GM12864 (cell line): ENCODE measurements around the gene SLC25A18.

Experiments
- DNase-seq: peaks from one replicate; pipeline ENCODE4 v3.0.0-alpha.2; 2011; ENCODE audit warnings: low read depth
- H3K4me3 ChIP-seq: 2 replicates; pipeline ENCODE4 v1.5.1; 2011; ENCODE audit warnings: mild to moderate bottlenecking, low read depth, low read length, control low read depth
- CTCF ChIP-seq: IDR thresholded peaks from 2 replicates; pipeline ENCODE4 v1.5.1; 2011; ENCODE audit warnings: low read depth, mild to moderate bottlenecking, moderate library complexity, low read length, control low read depth, inconsistent platforms; ENCODE audit errors: missing control alignments

Gene SLC25A18

GRCh38 chr22:17537155-17537554 lies 26.1 kb upstream of the SLC25A18 start:
- TF ChIP-seq CTCF: no peak

GRCh38 chr22:17540481-17540880 lies 22.8 kb upstream of the SLC25A18 start:
- no peak overlapping the region for H3K4me3 ChIP-seq
- peak; percentile 23 for TF ChIP-seq CTCF
- DNase-seq: no peak

More at GRCh38 chr22:17537155-17537554, 26.1 kb upstream of the SLC25A18 start:
- H3K4me3 ChIP-seq: no peak overlapping the region
- DNase-seq: no peak

GRCh38 chr22:17541476-17541875 lies 21.8 kb upstream of the SLC25A18 start:
- DNase-seq: no peak
- no peak overlapping the region for H3K4me3 ChIP-seq
- TF ChIP-seq CTCF: no peak

GRCh38 chr22:17542452-17542851 lies 20.8 kb upstream of the SLC25A18 start:
- no peak for TF ChIP-seq CTCF
- no peak overlapping the region for H3K4me3 ChIP-seq

GRCh38 chr22:17548010-17548755 lies 15.1 kb upstream of the SLC25A18 start:
- TF ChIP-seq CTCF: no peak

More at GRCh38 chr22:17542452-17542851, 20.8 kb upstream of the SLC25A18 start:
- no peak for DNase-seq

GRCh38 chr22:17548756-17549035 lies 14.6 kb upstream of the SLC25A18 start:
- H3K4me3 ChIP-seq: no peak overlapping the region
- no peak for DNase-seq
- TF ChIP-seq CTCF: no peak

More at GRCh38 chr22:17548010-17548755, 15.1 kb upstream of the SLC25A18 start:
- DNase-seq: no peak
- no peak overlapping the region for H3K4me3 ChIP-seq

GRCh38 chr22:17549183-17549582 lies 14.1 kb upstream of the SLC25A18 start:
- TF ChIP-seq CTCF: no peak
- DNase-seq: no peak
- H3K4me3 ChIP-seq: no peak overlapping the region
